HepG2 (cell line): ENCODE measurements around the gene SYCE3. TPM values are rescaled to one million over a fixed set of nuclear protein-coding genes. Genes with fewer than 3 reads are reported as not detected.

Source experiments
- AHDC1 ChIP-seq: sonication (generic); formaldehyde crosslinking; IDR thresholded peaks from 2 replicates; pipeline ENCODE4 v1.5.1; 2020; ENCODE audit warnings: mild to moderate bottlenecking, missing genetic modification reagents, borderline replicate concordance
- BHLHE40 ChIP-seq: IDR thresholded peaks from 2 replicates; pipeline ENCODE4 v1.6.1; 2011; ENCODE audit warnings: low read length, improper control_type of control experiment
- CHD2 ChIP-seq: IDR thresholded peaks from 2 replicates; pipeline ENCODE4 v1.6.1; 2011; ENCODE audit warnings: low read depth, low read length, improper control_type of control experiment
- CHD4 ChIP-seq: fragments of 200-600 bp; sonication (generic); IDR thresholded peaks from 2 replicates; pipeline ENCODE4 v1.7.0; 2017; ENCODE audit warnings: mild to moderate bottlenecking, low read length, borderline replicate concordance
- DMAP1 ChIP-seq: IDR thresholded peaks from 2 replicates; pipeline ENCODE4 v1.6.1; 2016
- E2F1 ChIP-seq: sonication (generic); formaldehyde crosslinking; IDR thresholded peaks from 2 replicates; pipeline ENCODE4 v1.5.0; 2020; ENCODE audit warnings: missing genetic modification reagents
- ETV5 ChIP-seq: IDR thresholded peaks from 2 replicates; pipeline ENCODE4 v1.6.1; 2018; ENCODE audit warnings: missing biosample characterization, missing genetic modification reagents, inconsistent platforms, borderline replicate concordance
- FLYWCH1 ChIP-seq: sonication (generic); formaldehyde crosslinking; IDR thresholded peaks from 2 replicates; pipeline ENCODE4 v1.8.1; 2023; ENCODE audit warnings: mild to moderate bottlenecking, missing genetic modification reagents
- HNF4A ChIP-seq: sonication (generic); formaldehyde crosslinking; IDR thresholded peaks from 2 replicates; pipeline ENCODE4 v1.4.0; 2020; ENCODE audit warnings: missing genetic modification reagents
- HOXD1 ChIP-seq: sonication (generic); formaldehyde crosslinking; IDR thresholded peaks from 2 replicates; pipeline ENCODE4 v1.5.0; 2020; ENCODE audit warnings: missing genetic modification reagents
- KDM1A ChIP-seq: IDR thresholded peaks from 2 replicates; pipeline ENCODE4 v1.6.1; 2016; ENCODE audit warnings: missing compliant biosample characterization
- MEF2D ChIP-seq: sonication (generic); formaldehyde crosslinking; IDR thresholded peaks from 2 replicates; pipeline ENCODE4 v1.5.1; 2020; ENCODE audit warnings: mild to moderate bottlenecking, missing genetic modification reagents
- MYC ChIP-seq: sonication (generic); formaldehyde crosslinking; IDR thresholded peaks from 2 replicates; pipeline ENCODE4 v1.9.0; 2021; ENCODE audit warnings: missing genetic modification reagents, borderline replicate concordance
- NFIC ChIP-seq: IDR thresholded peaks from 2 replicates; pipeline ENCODE4 v1.6.1; 2012; ENCODE audit warnings: mild to moderate bottlenecking, low read length, inconsistent platforms
- SMYD3 ChIP-seq: sonication (generic); formaldehyde crosslinking; IDR thresholded peaks from 2 replicates; pipeline ENCODE4 v1.8.1; 2023; ENCODE audit warnings: mild to moderate bottlenecking, missing genetic modification reagents
- TGIF2 ChIP-seq: IDR thresholded peaks from 2 replicates; pipeline ENCODE4 v1.6.1; 2016; ENCODE audit warnings: control low read depth, missing compliant biosample characterization
- TIGD3 ChIP-seq: sonication (generic); formaldehyde crosslinking; IDR thresholded peaks from 2 replicates; pipeline ENCODE4 v1.5.1; 2020; ENCODE audit warnings: mild to moderate bottlenecking, missing genetic modification reagents, borderline replicate concordance
- XRCC5 ChIP-seq: fragments of 200-400 bp; formaldehyde crosslinking; optimal IDR thresholded peaks from 2 replicates; pipeline ENCODE3; 2017; ENCODE audit warnings: mild to moderate bottlenecking, low read length
- ZBTB1 ChIP-seq: sonication (generic); formaldehyde crosslinking; IDR thresholded peaks from 2 replicates; pipeline ENCODE4 v1.4.0; 2020; ENCODE audit warnings: missing genetic modification reagents, borderline replicate concordance
- ZNF12 ChIP-seq: sonication (generic); formaldehyde crosslinking; IDR thresholded peaks from 2 replicates; pipeline ENCODE4 v1.5.0; 2020; ENCODE audit warnings: missing genetic modification reagents
- ZNF235 ChIP-seq: sonication (generic); formaldehyde crosslinking; IDR thresholded peaks from 2 replicates; pipeline ENCODE4 v1.8.1; 2023; ENCODE audit warnings: mild to moderate bottlenecking, missing genetic modification reagents, borderline replicate concordance
- ZNF274 ChIP-seq: sonication (generic); formaldehyde crosslinking; IDR thresholded peaks from 2 replicates; pipeline ENCODE4 v1.5.1; 2020; ENCODE audit warnings: mild to moderate bottlenecking, missing genetic modification reagents
- ZNF543 ChIP-seq: sonication (generic); formaldehyde crosslinking; IDR thresholded peaks from 2 replicates; pipeline ENCODE4 v1.4.0; 2020; ENCODE audit warnings: mild to moderate bottlenecking, missing genetic modification reagents
- polyA plus RNA-seq, 8 experiments: library from polyadenylated mRNA; depleted of rRNA in 3 of 8; stranded (reverse) in 7 of 8; unstranded in 1 of 8; fragments of >200 nt; fragmentation: Illumina TruSeq in 4 of 8; extraction: Trizol in 4 of 8; gene quantifications; 2 replicates each; pipeline versions ENCODE4 v1.2.1 to v1.2.3, GENCODE V29; 2011 to 2016; ENCODE audit warnings: low read depth in 4 of 8, missing spikeins in 1 of 8, mixed read lengths in 1 of 8; ENCODE audit not compliant: insufficient read depth in 1 of 8
- total RNA-seq, 5 experiments: library from RNA; depleted of rRNA; stranded (reverse); fragments of >200 nt; fragmentation: Illumina TruSeq; extraction: Trizol; gene quantifications; 2 replicates each; pipeline ENCODE4 v1.2.3, GENCODE V29; 2016; ENCODE audit warnings: low read depth in 1 of 5

The SYCE3 gene
- total and polyA plus RNA-seq, 2 of the 13 experiments (the other 11 are each of a cell fraction or from before 2014, with no cell fraction given): not detected

GRCh38 chr22:50526108-50526833 lies 36.4 kb downstream of the SYCE3 start (continued):
- TF ChIP-seq BHLHE40 (no peak), ZBTB1 (no peak), CHD2 (no peak), ZNF12 (CRISPR knock-in tag) (no peak), TIGD3 (CRISPR knock-in tag) (no peak), SMYD3 (CRISPR knock-in tag) (no peak), FLYWCH1 (CRISPR knock-in tag) (peak; percentile 82; the same call in 1 of the 2 replicates), ZNF543 (no peak; the same call in 1 of the 2 replicates), ETV5 (CRISPR knock-in tag) (no peak), ZNF235 (0 out of 2 replicates have a peak, but pooled peaks have one; percentile 22), AHDC1 (CRISPR knock-in tag) (no peak), HNF4A (CRISPR knock-in tag) (no peak), KDM1A (CRISPR knock-in tag) (no peak), DMAP1 (CRISPR knock-in tag) (0 out of 2 replicates have a peak, but pooled peaks have one; percentile 59), HOXD1 (CRISPR knock-in tag) (peak; percentile 15; the same call in 1 of the 2 replicates), E2F1 (no peak), XRCC5 (no peak), CHD4 (no peak), MYC (CRISPR knock-in tag) (peak; percentile 46; the same call in 1 of the 2 replicates), TGIF2 (CRISPR knock-in tag) (no peak; the same call in 1 of the 2 replicates), NFIC (no peak), ZNF274 (CRISPR knock-in tag) (no peak), MEF2D (CRISPR knock-in tag) (no peak)
